Glomerular visceral epithelial cell (primary cell): Measurements from ENCODE around the gene GET3.
A peak's percentile ranks its signal among the peaks of the same experiment; 100 is the strongest.

Source experiments
- DNase-seq: peaks from one replicate; pipeline ENCODE4 v3.0.0-alpha.2; 2016; ENCODE audit errors: extremely low spot score

The GET3 gene

GRCh38 chr19:12752056-12752781 lies 14.9 kb downstream of the GET3 start:
- DNase-seq: no peak

GRCh38 chr19:12754465-12755196 lies 17.3 kb downstream of the GET3 start:
- no peak for DNase-seq

- no peak for DNase-seq
Measured at GRCh38 chr19:12756150-12756883, 19.0 kb downstream of the GET3 start.

GRCh38 chr19:12757544-12758274 lies 20.4 kb downstream of the GET3 start:
- DNase-seq: peak; percentile 67

GRCh38 chr19:12759686-12760085 lies 22.4 kb downstream of the GET3 start:
- no peak for DNase-seq

- DNase-seq: no peak
Measured at GRCh38 chr19:12763100-12763499, 25.8 kb downstream of the GET3 start.

GRCh38 chr19:12764698-12765097 lies 27.4 kb downstream of the GET3 start:
- DNase-seq: no peak

GRCh38 chr19:12766051-12766521 lies 28.8 kb downstream of the GET3 start:
- peak; percentile 84 for DNase-seq

GRCh38 chr19:12767150-12767549 lies 29.9 kb downstream of the GET3 start:
- DNase-seq: no peak

- no peak for DNase-seq
Measured at GRCh38 chr19:12767666-12768065, 30.4 kb downstream of the GET3 start.

GRCh38 chr19:12769689-12770088 lies 32.4 kb downstream of the GET3 start:
- DNase-seq: no peak

GRCh38 chr19:12770922-12771321 lies 33.6 kb downstream of the GET3 start:
- no peak for DNase-seq

- DNase-seq: no peak
Measured at GRCh38 chr19:12772323-12772722, 35.0 kb downstream of the GET3 start.

- DNase-seq: peak; percentile 54
Measured at GRCh38 chr19:12773571-12773970, 36.3 kb downstream of the GET3 start.

GRCh38 chr19:12774588-12775555 lies 37.6 kb downstream of the GET3 start, which contains the start of gene HOOK2:
TSS of gene HOOK2 (minus strand) at chr19:12775552. CDS start at chr19:12775449, 103 bp downstream.
- no peak for DNase-seq

- peak; percentile 82 for DNase-seq
Measured at GRCh38 chr19:12777217-12778016, 40.1 kb downstream of the GET3 start.

- DNase-seq: peak; percentile 78
Measured at GRCh38 chr19:12778017-12778904, 41.0 kb downstream of the GET3 start.

- DNase-seq: no peak
Measured at GRCh38 chr19:12778905-12779161, 41.5 kb downstream of the GET3 start.
